GM12865 (cell line): ENCODE measurements around the gene STMN1.
"Not testable (repeated sequence)": the region's sequence is repeated elsewhere in the genome, so short reads cannot be mapped to it uniquely, and the experiment has no call there.

Experiments used
- DNase-seq: peaks from one replicate; pipeline ENCODE4 v3.0.0; 2010; ENCODE audit warnings: low read depth
- H3K4me3 ChIP-seq: 2 replicates; pipeline ENCODE4 v1.5.1; 2011; ENCODE audit warnings: mild to moderate bottlenecking, low read depth, low read length, control low read depth
- CTCF ChIP-seq: IDR thresholded peaks from 2 replicates; pipeline ENCODE4 v1.5.1; 2011; ENCODE audit warnings: low read length, control low read depth, low read depth, inconsistent platforms; ENCODE audit not compliant: insufficient read depth; ENCODE audit errors: missing control alignments

Gene STMN1

GRCh38 chr1:25945761-25946160, 39.5 kb upstream of the STMN1 start:
- no peak overlapping the region for H3K4me3 ChIP-seq
- DNase-seq = no peak
- TF ChIP-seq CTCF = no peak

- DNase-seq = no peak
Observed at GRCh38 chr1:25944986-25945385, 38.8 kb upstream of the STMN1 start.

DNA sequence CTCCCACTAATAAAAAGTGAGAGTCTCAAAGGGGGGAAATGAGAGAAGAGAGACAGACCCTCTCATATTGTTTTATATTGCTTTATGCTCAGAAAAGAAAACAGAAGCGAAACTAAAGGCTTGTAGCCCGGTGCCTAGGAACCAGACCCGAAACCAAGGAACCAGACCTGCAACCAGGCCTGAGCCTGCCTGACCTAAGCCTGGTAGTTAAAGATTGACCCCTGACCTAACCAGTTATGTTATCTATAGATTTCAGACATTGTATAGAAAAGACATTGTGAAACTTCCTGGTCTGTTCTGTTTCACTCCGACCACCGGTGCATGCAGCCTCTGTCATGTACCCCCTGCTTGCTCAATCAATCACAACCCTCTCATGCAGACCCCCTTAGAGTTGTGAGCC, 37.3 kb upstream of the STMN1 start:
- DNase-seq, H3K4me3 ChIP-seq: not testable (repeated sequence)

More at GRCh38 chr1:25944986-25945385, 38.8 kb upstream of the STMN1 start:
- no peak for TF ChIP-seq CTCF
- H3K4me3 ChIP-seq = no peak overlapping the region

DNA sequence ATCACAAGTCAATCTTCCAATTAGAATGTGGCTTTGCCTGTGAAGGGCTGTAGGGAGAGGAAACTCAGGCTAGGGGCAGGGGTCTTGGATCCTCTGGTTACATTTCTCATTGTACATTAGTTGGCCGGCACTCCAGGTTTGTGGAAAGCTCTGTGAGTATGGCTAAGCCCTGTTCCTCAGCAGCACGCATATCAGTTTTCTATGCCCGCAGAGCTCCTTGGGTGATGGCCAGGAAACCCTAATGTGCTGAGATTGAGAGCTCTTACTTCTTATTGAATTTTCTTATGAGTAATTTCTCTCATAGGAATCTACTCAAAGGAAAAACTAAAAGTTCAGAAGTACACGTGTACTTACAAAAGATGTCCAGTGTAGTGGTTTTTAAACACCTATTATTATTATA, 30.7 kb upstream of the STMN1 start:
- no peak for DNase-seq
- H3K4me3 ChIP-seq = no peak overlapping the region
- no peak for TF ChIP-seq CTCF

DNA sequence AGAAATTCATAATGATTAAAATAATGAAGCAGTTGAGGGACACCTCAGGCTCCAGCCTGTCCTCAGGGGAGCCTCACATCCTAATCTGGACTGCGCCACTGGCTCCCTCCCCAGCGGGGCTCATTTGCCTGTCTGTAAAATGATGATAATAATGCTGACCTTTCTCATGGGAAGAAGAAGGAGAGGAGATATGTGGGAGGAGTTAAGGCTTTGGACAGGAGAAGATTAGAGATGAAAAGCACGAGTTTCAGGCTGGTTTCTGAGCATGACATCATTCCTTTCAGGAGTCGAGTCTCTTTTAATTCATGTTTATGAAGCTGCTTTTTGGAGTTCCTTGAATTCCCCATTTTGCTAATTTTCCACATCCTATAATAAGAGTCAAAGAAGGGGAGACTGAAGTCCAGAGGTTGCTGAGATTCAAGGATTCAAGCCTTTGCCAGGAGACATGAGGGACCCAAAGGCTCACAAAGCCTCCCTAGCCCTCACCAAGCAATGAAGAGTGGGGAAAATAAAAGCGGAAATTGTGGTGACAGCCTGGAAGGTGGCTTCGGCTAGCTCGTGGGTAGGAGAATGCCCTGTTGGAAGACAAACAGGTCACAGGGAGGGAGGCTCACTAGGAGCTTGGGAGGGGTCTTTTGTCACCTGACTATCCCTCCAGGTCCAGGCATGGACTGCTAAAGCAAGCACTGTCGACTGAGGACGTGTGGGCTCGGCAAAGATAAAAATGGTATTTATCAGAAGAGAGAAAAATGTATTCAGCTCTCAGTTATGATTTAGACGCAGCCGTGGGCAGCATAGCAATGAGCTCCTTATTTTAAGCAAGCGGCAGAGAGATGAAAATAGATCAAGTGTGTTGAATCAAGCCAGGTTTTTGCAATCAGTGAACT, 27.5 kb upstream of the STMN1 start:
- no peak for DNase-seq
- H3K4me3 ChIP-seq = no peak overlapping the region
- no peak for TF ChIP-seq CTCF

GRCh38 chr1:25932811-25933400, 26.7 kb upstream of the STMN1 start:
- DNase-seq, H3K4me3 ChIP-seq: not testable (repeated sequence)

DNA sequence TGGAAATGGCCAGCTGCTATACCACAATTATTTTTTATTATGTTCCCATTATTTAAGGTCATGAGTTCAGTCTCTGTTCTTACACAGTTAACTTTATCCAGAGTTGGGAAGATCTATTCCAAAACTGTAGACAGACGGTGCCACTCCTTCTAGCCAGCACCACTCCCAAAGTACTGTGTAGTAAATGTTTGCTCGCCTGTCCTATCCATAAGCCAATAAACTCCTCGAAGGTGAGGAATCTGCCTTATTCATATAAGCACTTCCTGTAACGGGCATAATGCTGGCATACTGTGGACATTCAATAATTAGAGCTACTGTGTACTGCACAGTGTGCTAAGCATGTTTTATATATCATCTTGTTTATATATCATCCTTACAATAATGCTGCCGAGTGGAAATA, 26.1 kb upstream of the STMN1 start:
- no peak for TF ChIP-seq CTCF
- no peak for DNase-seq
- H3K4me3 ChIP-seq = no peak overlapping the region

GRCh38 chr1:25929016-25929415, 22.8 kb upstream of the STMN1 start:
- no peak for DNase-seq
- no peak overlapping the region for H3K4me3 ChIP-seq
- TF ChIP-seq CTCF = no peak
